Measurements from ENCODE around the gene DRAM1.
"Not testable (repeated sequence)": the region's sequence is repeated elsewhere in the genome, so short reads cannot be mapped to it uniquely, and the experiment has no call there.

DNA sequence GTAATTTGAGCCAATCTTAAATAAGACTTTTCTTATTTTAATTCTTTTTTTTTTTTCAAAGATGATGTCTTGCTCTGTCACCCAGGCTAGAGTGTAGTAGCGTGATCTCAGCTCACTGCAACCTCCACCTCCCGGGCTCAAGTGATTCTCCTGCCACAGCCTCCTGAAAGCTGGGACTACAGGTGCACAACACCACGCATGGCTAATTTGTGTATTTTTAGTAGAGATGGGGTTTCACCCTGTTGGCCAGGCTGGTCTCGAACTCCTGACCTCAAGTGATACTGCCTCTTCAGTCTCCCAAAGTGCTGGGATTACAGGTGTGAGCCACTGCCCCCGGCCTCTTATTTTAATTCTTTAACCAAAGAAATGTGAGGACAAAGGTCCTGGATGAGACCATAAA lies 20.8 kb upstream of the DRAM1 start:
- TF ChIP-seq, protein P1, sequence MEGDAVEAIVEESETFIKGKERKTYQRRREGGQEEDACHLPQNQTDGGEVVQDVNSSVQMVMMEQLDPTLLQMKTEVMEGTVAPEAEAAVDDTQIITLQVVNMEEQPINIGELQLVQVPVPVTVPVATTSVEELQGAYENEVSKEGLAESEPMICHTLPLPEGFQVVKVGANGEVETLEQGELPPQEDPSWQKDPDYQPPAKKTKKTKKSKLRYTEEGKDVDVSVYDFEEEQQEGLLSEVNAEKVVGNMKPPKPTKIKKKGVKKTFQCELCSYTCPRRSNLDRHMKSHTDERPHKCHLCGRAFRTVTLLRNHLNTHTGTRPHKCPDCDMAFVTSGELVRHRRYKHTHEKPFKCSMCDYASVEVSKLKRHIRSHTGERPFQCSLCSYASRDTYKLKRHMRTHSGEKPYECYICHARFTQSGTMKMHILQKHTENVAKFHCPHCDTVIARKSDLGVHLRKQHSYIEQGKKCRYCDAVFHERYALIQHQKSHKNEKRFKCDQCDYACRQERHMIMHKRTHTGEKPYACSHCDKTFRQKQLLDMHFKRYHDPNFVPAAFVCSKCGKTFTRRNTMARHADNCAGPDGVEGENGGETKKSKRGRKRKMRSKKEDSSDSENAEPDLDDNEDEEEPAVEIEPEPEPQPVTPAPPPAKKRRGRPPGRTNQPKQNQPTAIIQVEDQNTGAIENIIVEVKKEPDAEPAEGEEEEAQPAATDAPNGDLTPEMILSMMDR (IDR thresholded peaks at IDR 0.05; ENCODE audit: low read depth, low read length) = not testable (repeated sequence)
- not testable (repeated sequence) for TF ChIP-seq EZH2phosphoT487 (IDR thresholded peaks at IDR 0.05; ENCODE audit: low read depth)
